RWPE2 (cell line): ENCODE results near the gene LIN37.

Source experiments
- ATAC-seq: fragments of 200-7000 bp; cut with Tn5 transposase; 3 replicates; pipeline ENCODE4 v1.9.1; 2021; ENCODE audit warnings: low read depth
- DNase-seq: peaks from one replicate; pipeline ENCODE4 v3.0.0-alpha.2; 2020; ENCODE audit warnings: low spot score
- H3K27ac ChIP-seq: fragments of 450-650 bp; 2 replicates; pipeline ENCODE4 v1.5.1; 2017; ENCODE audit warnings: mild to moderate bottlenecking; ENCODE audit not compliant: poor library complexity, severe bottlenecking
- H3K27me3 ChIP-seq: fragments of 250-450 bp; sonication (Bioruptor Pico); 2 replicates; pipeline ENCODE4 v1.5.1; 2021; ENCODE audit warnings: mild to moderate bottlenecking, moderate library complexity; ENCODE audit not compliant: insufficient read depth, poor library complexity, severe bottlenecking
- H3K36me3 ChIP-seq: fragments of 250-450 bp; sonication (Bioruptor Pico); 2 replicates; pipeline ENCODE4 v1.5.1; 2020; ENCODE audit warnings: low read depth, mild to moderate bottlenecking, moderate library complexity
- H3K4me1 ChIP-seq: fragments of 250-450 bp; sonication (Bioruptor Pico); 2 replicates; pipeline ENCODE4 v1.5.1; 2021; ENCODE audit warnings: mild to moderate bottlenecking, moderate library complexity; ENCODE audit not compliant: insufficient read depth, poor library complexity, severe bottlenecking
- H3K4me3 ChIP-seq: fragments of 250-450 bp; sonication (Bioruptor Pico); 2 replicates; pipeline ENCODE4 v1.5.1; 2021; ENCODE audit warnings: mild to moderate bottlenecking, moderate library complexity; ENCODE audit not compliant: severe bottlenecking
- H3K9me3 ChIP-seq: fragments of 250-450 bp; sonication (Bioruptor Pico); 2 replicates; pipeline ENCODE4 v1.5.1; 2021; ENCODE audit warnings: mild to moderate bottlenecking, moderate library complexity; ENCODE audit not compliant: severe bottlenecking
- CTCF ChIP-seq: fragments of 450-650 bp; IDR thresholded peaks from one replicate; pipeline ENCODE4 v1.5.1; 2017; ENCODE audit warnings: mild to moderate bottlenecking, moderate library complexity; ENCODE audit not compliant: poor library complexity, severe bottlenecking

The LIN37 gene

GRCh38 chr19:35731779-35732405, 16.5 kb upstream of the LIN37 start:
- Histone ChIP-seq H3K9me3 (no peaks in the 10 kb centered on the region), H3K27me3 (no peaks in the 10 kb centered on the region), H3K4me1 (no peaks in the 10 kb centered on the region), H3K27ac (no peak overlapping the region), H3K4me3 (no peak overlapping the region), H3K36me3 (peaks cover 87% of the 10 kb centered on the region)
- ATAC-seq: no peak
- no peak for DNase-seq
- TF ChIP-seq CTCF: no peak

- Histone ChIP-seq H3K36me3 (peaks cover 87% of the 10 kb centered on the region), H3K4me3 (no peak overlapping the region), H3K9me3 (no peaks in the 10 kb centered on the region), H3K4me1 (no peaks in the 10 kb centered on the region), H3K27me3 (no peaks in the 10 kb centered on the region), H3K27ac (no peak overlapping the region)
- no peak for TF ChIP-seq CTCF
- no peak for ATAC-seq
- no peak for DNase-seq
Measured at GRCh38 chr19:35732540-35733179, 15.7 kb upstream of the LIN37 start.

DNA sequence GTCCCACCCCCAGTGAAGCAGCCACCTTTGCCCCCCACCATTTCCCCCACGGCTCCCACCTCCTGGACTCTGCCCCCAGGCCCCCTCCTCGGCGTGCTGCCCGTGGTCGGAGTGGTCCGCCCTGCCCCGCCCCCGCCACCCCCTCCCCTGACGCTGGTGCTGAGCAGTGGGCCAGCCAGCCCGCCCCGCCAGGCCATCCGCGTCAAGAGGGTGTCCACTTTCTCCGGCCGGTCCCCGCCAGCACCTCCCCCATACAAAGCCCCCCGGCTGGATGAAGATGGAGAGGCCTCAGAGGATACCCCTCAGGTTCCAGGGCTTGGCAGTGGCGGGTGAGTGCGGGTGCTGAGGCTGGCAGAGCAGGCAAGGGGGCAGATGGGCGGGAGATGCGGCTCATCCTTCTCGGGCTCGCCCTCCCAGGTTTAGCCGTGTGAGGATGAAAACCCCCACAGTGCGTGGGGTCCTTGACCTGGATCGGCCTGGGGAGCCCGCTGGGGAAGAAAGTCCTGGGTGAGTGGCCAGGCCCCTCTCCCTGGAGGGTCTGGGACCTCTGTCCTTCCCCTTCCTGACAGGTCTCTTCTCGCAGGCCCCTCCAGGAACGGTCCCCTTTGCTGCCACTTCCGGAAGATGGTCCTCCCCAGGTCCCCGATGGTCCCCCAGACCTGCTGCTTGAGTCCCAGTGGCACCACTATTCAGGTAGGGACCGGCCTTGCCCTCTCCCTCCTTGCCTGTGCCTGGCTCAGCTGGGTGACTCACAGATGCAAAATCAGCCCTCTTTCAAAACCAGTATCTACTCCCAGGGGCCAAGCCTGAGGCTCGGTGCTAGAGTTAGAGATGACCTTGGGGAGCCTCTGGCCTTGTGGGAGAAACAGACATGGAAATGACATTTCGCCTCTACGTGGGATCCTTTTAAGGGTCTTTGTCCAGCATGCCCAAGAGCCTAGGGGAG, 14.9 kb upstream of the LIN37 start:
- DNase-seq: no peak
- Histone ChIP-seq H3K4me3 (no peak overlapping the region), H3K36me3 (peaks cover 88% of the 10 kb centered on the region), H3K27me3 (no peaks in the 10 kb centered on the region), H3K27ac (no peak overlapping the region), H3K9me3 (no peaks in the 10 kb centered on the region), H3K4me1 (no peaks in the 10 kb centered on the region)
- no peak for TF ChIP-seq CTCF
- no peak for ATAC-seq

- H3K27ac ChIP-seq: no peak overlapping the region
- H3K36me3 ChIP-seq: peaks cover 86% of the 10 kb centered on the region
- no peak for TF ChIP-seq CTCF
- no peaks in the 10 kb centered on the region for H3K9me3 ChIP-seq
- no peaks in the 10 kb centered on the region for H3K4me1 ChIP-seq
- ATAC-seq: no peak
- DNase-seq: no peak
- no peaks in the 10 kb centered on the region for H3K27me3 ChIP-seq
- no peak overlapping the region for H3K4me3 ChIP-seq
Measured at GRCh38 chr19:35734273-35734672, 14.1 kb upstream of the LIN37 start.
